NCI-H345 (cell line): Measurements from ENCODE around the gene SPACDR.

Experiments
- DNase-seq: peaks from one replicate; lab custom pipeline; 2025; lab: John Stamatoyannopoulos, UW

Gene SPACDR

DNA sequence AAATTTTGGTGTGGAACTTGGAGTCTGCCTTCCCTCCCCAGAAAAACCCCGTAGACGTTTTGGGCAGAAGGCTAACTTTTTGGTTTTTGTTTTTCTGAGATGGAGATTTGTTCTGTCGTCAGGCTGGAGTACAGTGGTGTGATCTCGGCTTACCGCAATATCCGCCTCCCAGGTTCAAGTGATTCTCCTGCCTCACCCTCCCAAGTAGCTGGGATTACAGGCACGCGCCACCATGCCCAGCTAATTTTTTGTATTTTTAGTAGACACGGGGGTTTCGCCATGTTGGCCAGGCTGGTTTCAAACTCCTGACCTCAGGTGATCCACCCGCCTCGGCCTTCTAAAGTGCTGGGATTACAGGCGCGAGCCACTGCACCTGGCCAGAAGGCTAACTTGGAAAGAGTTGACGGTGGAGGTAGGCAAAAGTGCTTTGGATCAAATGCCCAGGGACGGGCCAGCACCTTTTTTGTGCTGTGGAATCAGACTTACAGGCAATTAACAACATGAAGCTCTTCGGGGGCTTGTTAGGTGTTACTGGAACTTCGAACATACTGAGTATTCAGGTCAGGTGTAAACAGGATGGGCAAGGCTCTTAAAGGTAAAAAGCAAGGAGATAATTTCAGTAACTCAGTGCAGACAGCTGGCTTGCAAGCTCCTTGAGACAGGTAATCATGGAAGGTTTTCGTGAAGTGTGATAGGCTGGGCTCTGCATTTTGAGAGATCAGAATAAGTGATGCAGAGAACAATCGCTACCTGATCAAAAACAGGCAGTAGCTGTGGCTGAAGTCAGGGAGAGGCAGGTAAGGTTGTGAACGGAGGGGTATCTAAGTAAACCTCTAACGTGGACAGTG is 29.5 kb downstream of the SPACDR start:
- no peak for DNase-seq

DNA sequence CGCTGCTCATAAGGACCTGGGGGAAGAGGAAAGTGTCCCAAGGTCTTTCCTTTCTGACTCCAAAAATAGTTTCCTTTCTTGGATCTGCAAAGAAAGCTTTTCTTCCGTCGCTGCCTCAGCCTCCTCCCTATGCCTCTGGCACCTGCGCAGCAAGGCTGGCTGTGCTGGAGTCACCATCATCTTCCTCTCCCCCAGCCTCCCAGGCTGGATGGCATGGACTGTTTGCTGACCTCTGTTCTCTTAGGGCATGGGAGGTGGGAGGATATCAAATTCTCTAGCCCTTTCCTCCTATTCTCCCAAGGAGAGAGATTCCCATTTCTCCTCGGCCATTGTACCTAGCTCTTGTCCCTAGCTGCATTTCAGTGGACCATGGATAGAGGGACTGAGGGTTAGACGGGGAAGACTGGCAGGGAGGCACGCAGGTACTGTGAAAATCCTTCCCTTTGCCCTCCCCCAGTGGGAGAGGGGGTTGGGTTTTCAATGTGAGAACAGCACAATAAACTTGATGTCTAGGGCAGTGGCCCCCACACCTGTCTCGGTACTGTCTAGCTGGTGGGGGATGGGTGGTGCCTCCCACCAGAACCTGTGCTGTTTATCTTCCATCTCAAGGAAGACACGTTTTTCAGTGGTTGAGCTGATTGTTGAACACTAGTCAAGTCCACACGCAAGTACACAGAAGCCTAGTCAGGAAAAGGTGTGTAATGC is 30.3 kb downstream of the SPACDR start:
- DNase-seq = no peak

DNA sequence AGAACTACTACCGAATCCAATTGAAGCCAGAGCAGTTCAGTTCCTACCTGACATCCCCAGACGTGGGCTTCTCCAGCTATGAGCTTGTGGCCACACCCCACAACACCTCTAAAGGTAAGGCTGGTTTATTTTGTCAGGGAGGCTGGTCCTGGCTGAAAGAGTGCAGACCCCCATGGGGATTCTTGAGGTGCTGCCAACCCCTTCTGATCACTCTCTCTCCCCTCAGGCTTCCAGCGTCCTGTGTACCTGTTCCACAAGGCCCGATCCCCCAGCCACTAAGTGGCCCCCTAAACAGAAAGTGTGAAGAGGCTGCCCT is 30.8 kb downstream of the SPACDR start:
- no peak for DNase-seq

DNA sequence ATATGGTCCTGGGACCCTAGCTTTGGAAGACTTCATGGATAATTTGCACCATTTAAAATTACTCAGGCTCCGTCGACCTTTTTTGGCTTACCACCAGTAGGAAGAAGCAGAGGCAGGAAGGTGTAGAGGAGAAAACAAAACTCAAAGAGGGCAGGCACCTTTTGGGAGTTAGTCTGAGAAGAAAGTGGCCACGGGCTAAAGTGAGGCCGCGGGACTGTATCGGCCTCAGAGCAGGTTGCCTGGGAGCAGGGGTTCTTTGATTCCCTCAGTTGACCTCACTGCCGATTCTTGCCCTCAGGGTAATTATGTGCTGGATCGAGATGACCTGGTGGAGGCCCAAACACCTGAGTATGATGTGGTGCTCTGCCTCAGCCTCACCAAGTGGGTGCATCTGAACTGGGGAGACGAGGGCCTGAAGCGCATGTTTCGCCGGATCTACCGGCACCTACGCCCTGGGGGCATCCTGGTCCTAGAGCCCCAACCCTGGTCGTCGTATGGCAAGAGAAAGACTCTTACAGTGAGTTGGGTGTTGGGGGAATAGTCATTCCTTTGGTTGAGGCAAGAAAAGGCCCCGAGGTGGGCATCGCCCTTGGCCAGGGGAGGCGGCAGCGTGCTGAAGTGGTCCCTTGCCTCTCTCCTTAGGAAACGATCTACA is 31.3 kb downstream of the SPACDR start:
- DNase-seq = no peak

DNA sequence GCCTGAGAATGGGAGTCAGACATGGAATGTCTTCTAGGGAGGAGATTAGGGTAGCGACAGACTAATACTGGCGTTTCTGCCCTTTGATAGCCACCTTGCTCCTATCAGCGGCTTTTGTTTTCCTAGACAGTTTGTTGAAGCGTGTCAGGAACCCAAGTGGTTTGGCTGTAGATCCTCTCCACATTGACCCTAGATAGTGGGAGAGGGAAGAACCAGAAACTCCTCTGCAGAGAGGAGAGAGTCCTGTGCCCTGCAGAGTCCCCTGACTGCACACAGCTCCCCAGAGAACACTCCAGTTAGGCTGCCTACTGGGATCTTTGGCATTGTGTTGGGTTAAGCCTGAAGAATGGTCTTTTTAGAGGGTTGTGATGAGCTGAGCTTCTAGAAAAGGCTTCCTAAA is 32.0 kb downstream of the SPACDR start:
- DNase-seq = no peak

DNA sequence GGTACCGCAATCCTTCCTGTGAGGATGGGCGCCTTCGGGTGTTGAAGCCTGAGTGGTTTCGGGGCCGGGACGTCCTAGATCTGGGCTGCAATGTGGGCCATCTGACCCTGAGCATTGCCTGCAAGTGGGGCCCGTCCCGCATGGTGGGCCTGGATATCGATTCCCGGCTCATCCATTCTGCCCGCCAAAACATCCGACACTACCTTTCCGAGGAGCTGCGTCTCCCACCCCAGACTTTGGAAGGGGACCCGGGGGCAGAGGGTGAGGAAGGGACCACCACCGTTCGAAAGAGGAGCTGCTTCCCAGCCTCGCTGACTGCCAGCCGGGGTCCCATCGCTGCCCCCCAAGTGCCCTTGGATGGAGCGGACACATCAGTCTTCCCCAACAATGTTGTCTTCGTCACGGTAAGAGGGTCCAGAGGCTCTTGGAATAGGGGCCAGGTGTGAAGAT is 32.7 kb downstream of the SPACDR start:
- DNase-seq = no peak

DNA sequence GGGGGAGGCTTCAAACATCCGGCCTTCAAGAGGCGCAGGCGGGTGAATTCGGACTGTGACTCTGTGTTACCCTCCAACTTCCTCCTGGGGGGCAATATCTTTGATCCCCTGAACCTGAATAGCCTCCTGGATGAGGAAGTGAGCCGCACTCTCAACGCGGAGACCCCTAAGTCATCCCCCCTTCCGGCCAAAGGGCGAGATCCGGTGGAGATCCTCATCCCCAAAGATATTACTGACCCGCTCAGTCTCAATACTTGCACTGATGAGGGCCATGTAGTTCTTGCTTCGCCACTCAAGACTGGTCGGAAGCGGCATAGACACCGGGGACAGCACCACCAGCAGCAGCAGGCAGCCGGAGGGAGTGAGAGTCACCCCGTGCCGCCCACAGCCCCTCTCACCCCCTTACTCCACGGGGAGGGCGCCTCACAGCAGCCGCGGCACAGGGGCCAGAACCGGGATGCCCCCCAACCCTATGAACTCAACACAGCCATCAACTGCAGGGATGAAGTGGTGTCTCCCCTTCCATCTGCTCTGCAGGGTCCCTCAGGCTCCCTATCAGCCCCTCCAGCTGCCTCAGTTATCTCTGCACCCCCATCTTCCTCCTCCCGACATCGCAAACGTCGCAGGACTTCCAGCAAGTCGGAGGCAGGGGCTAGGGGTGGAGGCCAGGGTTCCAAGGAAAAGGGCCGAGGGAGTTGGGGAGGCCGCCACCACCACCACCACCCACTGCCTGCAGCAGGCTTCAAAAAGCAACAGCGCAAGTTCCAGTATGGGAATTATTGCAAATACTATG is 33.4 kb downstream of the SPACDR start:
- DNase-seq = no peak

DNA sequence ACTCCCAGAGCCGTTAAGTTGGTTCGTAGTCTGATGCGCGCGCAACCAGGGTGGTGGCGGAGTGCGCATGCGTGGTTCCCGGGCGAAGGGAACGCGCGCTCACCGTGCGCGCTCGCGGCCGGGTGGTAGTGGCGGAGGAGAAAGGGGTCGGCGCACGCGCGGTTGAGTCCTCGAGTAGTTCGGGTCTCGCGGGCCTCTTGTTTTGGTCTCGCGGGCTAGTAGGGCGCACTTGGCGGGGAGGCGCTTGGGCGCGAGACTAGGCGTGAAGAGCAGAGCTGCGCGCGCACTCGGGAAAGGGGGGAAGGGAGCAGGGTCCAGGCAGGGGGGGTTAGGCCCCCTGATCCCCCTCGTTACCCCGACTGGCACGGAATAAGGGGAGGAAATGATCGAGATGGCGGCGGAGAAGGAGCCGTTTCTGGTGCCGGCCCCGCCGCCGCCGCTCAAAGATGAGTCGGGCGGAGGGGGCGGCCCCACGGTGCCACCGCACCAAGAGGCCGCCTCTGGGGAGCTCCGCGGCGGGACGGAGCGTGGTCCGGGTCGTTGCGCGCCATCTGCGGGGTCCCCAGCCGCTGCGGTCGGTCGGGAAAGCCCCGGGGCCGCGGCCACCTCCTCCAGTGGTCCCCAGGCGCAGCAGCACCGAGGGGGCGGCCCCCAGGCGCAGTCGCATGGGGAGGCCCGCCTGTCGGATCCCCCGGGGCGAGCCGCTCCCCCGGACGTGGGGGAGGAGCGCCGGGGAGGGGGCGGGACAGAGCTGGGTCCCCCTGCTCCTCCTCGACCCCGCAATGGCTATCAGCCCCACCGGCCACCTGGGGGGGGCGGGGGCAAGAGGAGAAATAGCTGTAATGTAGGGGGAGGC is 34.2 kb downstream of the SPACDR start, which contains the start of gene MEPCE:
Gene MEPCE (plus strand): TSS at position 195 of the 856 bp plus-strand sequence. CDS start 188 bp downstream, at position 383.
- peak; percentile 96 for DNase-seq

DNA sequence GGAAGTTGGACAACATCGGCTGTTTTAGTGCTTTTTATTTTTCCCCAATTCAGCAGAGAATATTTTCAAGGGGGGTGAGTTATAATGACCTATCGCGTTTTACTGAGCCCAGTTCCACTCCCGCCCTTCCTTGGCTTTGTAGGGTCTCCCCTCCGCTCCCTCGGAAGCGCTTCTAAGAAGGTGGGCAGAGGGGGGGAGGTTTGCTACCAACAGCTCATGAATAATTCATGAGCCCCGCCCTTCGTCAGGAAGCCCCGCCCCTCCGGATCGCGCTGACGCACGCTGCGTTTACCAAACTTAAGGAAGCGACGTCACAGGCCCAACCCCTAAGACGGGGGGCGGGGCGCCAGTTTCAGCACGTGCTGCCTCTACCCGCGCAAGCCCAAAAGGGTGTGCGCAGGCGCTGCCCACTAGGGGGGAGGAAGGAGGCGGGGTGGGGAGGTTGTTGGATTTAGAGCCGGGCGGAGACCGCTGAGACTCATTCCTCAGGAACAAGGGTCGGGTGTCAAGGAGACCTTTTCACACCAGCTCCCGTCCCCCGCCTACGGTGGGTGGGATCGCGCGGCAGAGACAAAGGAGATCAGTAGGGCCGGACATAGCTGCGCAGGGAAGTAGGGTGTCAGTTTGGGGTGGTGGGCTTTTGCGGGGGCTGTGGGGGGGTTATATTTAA is 35.0 kb downstream of the SPACDR start:
- DNase-seq = peak; percentile 99

DNA sequence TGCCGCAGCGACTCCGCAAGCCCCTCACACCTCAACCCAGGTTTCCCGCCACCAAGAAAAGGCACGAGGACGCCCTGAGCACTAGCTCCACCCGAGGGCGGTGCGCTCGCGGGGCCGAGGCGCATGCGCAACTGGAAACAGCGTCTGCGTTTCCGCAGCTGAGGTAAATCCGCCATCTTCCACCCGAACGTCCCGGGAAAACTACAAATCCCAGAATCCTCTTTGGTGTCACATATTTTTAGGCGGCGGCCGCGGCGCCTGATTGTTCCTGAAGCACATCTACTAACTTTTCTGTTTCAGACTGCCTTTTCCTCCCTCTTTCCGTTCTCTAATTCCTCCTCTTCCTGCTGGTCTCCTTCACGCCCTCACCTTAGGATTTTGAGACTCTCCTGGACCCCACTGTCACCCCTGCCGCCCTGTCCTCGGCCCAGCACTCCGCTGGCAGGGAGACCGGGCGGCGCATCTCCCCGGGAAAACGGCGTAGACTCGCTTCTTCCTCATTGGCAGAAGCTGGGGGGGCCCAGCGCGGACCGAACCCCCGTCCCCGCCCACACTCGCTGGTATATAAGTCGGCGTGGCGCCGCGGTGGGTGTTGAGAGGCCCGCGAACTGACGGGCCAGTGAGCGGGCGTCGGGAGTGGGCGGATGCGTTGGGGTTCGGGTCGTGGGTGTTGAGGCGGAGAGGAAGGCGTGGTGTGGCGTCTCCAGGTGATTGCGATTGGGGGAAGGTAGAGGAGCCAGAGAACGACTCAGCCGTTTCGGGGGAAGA is 35.7 kb downstream of the SPACDR start, which contains the start of gene ZCWPW1:
Gene ZCWPW1 (minus strand): TSS at position 505 of the 768 bp plus-strand sequence. CDS start 8,054 bp downstream, outside the sequence.
- peak; percentile 97 for DNase-seq

DNA sequence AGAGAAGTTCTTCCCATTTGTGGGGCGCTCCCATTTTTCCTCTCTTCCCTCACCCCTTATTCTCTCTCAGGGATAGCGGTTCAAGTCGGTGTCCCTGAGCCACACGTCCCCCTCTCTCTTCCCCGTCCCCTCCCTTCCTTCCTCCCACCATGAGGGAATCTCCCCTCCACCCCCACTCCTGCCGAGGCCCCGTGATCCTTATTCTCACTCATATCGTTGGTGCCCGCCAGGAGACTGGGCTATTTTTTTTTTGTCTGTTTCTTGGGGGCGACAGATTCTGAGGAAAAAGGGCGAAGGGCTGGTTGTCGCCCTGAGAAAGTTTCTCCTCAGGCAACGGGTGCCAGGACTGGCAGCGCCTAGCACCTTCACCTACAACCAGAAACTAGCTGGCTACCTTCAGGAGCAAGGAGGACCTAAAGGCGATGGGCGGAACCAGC is 36.3 kb downstream of the SPACDR start:
- no peak for DNase-seq

DNA sequence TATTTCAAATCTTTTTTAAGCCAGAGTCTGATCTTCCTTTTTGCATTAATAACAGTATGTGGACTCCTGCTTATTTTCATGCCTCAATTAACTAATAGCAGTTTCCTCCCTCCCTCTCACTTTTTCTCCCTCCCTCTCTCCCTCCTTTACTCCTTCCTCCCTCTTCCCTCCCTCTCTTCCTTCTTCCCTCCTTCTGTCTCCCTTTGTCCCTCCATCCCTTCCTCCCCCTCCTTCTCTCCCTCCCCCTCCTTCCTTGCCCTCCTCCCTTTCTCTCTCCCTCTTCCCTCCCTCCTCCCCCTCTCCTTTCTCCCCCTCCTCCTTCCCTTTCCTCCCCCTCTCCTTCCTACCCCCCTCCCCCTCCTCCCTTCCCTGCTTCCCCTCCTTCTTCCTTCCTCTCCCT is 37.5 kb downstream of the SPACDR start:
- DNase-seq = no peak

DNA sequence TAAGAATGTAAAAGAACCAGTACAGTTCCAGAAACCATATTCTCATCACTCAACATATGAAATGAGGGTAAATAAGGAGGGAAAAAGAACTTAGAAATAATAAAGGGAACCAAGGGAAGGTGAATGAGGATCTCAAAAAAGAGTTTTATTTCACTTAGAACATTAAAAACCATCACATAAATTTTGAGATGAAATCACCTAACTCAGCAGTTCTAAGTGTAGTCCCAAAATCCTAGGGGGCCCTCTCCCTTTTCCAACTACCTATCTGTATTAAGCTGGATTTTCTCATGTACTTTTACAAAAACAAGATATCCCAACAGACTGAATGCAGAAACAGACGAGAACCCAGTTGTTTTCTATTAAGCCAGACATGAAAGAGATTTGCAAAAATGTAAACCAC is 38.7 kb downstream of the SPACDR start:
- DNase-seq = no peak

DNA sequence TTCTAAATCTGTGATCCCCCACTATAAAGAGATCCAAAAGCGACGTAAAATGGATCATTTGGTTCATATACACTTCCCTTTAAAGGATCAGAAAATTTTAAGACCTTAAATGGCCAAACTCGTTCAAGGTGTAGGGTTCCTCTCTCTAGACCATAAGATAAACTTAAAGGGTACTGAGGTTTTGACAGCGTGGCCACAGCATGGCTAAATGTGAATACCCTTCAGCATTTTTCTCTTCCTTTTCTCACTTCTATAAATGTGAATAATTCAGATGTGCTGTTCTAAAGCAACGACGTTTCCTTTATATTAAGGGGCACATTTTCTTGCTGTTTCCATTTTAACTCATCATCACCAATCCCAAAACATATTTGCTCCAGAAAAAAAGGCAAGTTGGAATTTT is 40.7 kb downstream of the SPACDR start:
- no peak for DNase-seq

DNA sequence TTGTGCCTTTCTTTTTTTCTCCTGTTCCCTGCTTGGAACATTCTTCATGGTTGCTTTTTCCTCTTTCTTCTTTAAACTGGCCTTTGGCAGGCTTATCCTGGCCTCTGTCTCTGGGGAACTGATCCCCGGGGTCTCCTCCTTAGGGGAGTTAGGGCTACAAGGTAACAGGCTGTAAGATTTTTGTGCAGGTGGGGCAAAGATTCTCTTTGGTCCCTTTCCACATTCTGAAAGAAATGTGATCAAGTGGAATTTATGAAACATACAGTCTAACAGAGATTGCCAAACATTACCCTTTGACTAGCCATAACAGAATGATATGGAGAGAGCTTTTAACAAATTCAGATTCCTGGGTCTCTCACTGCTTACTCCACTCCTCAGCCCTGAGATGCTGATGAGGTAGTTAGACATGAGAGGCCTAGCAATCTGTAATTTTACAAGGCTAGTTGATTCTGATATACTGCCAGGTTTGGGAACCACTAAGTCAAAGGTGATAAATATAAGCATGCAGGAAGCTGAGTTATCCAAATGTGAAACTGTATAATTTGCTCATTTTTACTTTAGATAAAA is 44.3 kb downstream of the SPACDR start:
- no peak for DNase-seq

DNA sequence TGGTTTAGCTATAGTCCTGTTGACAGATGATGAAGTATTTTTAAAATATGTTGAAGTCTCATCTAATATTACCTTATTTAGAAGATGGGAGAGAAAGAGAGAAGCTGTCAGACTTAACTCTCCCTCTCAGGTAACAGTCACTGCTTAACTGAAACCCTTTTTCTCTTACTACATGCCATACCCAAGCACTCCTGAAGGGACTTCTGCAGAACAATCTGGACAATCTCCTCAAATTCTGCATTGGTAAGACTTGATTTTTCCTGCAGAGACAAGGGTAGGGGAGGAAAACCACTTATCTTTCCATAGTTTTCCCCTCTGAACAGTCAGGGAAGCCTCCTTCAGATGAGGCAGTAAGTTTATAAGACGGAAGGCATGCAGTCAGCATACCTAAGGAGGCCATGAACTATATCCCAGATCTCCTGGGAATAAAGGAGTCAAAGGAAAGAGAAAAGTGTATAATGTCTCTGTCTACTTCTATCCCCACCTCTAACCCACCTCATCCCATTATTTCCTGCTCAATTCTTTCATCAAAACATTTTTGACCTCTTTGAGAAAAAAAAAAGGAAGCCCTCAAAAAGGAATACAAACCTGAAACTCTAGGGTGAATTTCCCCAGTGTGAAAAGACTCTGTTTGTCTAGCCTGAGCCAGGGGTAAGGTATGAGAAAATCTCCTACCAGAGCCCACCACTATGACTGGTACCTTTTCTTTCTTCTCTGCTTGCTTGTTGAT is 45.0 kb downstream of the SPACDR start:
- DNase-seq = no peak

DNA sequence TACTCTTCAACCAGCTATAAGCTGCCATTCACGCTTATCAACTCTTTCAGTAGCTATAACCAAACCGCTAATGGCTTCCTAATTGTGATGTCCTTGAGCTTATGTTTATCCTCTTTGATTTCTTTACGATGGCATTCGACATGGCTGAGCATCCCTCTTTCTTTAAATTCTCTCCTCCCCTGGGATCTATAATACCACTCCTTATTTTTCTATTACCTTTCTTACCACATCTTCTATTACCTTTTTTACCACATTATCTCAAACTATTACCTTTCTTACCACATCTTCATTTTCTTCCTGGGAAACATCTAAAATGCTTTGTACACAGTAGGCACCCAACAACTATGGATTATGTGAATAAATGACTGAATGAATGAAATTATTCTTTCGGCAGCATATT is 48.6 kb downstream of the SPACDR start:
- no peak for DNase-seq

DNA sequence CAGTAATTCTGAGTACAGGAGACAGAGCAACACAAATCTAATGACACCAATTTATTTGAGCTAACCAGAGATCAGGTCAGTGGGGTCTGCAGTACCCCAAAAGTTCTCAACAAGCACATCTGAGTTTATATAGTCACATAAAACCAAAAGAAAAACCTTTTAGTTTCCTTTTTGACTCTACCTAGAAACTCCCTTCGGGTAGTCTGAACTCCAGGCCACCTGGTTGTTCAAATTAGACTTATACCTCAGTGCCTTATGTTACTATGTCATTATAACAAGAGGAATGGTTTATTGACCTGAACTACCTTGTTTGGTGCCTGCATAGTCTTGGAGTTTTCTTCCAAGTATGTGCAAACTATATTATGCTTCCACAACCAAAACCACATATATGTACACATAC is 50.2 kb downstream of the SPACDR start:
- DNase-seq = no peak

DNA sequence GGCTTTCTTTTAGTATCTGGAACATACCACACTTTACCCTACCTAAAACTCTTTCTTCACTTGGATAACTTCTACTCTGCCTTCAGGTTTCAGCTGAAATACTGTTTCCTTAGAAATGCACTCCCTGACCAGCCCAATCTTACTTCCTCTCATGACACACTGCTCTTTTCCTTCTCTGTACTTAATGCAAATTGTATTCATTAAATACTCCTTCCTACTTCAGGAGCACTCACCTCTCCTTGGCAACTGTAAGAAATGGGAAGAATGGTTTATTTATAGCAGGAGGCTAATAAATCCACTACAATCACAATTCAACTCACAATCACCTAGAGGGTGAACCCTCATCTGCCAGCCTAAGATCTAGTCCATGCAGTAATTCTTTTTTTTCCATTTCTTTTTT is 50.7 kb downstream of the SPACDR start:
- no peak for DNase-seq
